HL-60/S4 treated with retinoic acid at 250 ng/mL for 4 days and 3 days (cell line): Measurements from ENCODE around the gene VSIG10.
"Not testable (repeated sequence)": the region's sequence is repeated elsewhere in the genome, so short reads cannot be mapped to it uniquely, and the experiment has no call there.

Experiments
- in situ Hi-C: fragments of 300-500 bp; cut with MboI; formaldehyde crosslinking; loops from 2 replicates; pipeline ENCODE4 v1.7.0; 2022; ENCODE audit warnings: low sequenced_read_pairs

VSIG10 gene

DNA sequence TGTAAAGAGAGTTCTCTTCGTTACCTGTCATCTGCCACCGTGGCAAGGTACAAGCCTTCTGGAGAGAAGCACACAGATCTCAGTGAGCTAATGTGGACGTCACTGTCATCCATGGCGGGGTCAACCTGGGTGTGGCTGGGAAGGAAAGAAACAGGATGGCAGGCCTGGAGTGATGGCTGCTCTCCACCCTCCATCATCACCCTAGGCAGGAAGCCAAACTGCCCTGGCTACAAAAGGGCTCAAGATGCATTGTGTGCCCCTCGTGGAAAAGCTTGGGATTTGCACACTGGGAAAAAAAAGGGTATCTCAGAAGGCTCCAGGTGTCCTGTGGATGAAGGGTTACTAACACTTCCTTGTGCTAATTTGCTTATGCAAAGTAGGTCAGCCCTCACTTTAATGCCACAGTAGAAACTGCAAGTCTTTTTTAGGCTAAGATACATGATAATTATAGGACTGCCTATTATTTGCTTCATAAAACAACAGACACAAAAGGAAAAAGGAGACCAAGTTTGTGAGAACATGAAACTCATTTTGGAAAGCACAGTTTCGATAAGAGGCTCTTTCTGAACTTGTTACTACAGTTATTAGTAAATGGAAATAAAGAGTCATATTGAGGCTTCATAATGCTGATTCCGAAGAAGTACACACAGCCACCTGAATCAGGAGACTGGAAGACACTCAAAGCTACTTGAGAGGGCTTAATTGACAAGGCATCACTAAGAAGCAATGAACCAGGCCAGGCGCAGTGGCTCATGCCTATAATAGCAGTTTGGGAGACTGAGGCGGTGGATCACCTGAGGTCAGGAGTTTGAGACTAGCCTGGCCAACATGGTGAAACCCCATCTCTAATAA, 68.4 kb downstream of the VSIG10 start:
- in situ Hi-C loops = no loop called here

DNA sequence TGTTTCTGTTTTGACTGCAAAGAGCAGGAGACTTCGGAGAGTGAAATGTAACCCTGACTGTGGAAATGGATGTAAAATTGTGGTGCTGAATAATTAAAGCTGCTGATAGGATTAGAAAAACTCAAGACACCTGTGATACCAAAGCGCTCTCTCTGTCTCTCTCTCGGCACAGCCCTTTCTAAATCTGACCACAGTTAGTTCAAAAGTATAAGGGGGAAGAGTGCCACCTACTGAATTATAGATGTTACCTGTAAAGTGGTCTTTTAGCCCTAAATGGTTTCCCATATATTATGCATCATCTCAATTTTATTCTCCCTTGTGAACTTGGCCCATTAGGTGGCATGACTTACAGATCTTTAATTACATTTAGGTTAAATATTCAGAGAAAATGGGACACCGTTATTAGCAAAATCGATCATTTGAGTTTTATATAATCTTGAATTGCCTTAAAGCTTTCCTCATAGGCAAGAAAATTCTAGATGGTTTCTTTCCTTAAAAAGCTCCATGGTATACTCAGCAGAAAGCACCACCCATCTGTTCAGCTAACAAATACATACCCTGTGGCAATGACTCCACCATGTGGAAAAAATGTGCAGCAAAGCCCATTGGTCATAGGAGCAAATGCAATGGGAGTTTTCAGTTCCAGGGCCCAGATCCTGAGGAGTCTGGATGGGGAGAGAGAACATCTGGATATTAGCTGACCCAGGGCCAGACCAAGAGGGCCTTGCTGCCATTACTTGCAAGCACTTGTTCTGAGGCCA, 69.2 kb downstream of the VSIG10 start:
- in situ Hi-C loops = no loop called here

DNA sequence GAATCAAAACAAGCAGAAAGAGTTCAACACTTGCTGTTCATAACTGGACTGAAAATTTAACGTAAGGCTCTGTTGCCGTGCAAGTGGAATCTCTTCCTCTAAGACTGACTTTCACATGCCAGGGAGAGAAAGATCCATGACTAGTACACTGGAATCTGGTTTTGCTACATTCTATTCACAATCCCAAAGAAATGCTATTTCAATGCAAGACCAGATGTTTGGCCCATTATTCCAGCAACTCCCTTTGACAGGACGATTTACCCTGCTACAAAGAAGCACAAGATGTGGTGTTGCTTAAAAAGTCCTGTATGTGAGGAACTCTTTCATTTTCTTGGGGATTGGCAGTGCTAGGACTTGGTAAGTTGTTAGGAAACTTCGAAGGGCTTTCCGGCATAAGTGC, 69.9 kb downstream of the VSIG10 start:
- in situ Hi-C loops = no loop called here

DNA sequence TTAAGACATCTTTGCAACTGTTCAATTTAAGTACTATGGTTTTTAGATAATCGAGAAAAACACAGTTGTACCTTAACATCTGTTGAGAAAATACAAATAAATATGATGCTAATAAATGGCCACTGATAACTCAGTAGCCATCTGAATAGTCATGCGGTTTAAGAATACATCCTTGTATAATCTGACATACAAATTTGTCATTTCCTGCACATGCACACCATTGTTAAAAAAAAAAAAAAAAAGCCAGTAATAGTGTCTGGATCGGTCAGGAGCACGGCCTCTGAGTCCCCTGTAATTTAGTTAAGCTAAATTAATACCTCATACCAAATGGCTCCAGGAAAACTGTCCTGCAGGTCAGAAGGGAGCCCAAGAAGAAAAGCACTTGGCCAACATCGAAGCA, 70.5 kb downstream of the VSIG10 start:
- in situ Hi-C loops = no loop called here

DNA sequence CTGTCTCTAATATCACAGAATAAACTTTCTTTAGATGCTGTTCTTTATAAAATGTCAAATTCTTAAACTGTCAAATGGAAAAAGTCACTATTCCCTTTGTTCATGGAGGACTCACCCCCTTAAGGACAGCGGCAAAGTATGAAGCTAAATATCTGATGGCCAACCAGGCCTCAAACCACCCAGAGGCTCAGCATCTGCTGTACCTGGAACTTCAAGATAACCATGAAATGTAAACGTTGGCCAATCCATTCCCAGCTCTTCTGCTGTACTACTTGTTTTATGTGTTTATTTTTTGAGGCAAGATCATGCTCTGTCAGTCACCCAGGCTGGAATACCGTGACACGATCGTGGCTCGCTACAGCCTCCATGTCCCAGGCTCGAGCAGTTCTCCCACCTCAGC, 71.6 kb downstream of the VSIG10 start:
- in situ Hi-C loops = no loop called here

DNA sequence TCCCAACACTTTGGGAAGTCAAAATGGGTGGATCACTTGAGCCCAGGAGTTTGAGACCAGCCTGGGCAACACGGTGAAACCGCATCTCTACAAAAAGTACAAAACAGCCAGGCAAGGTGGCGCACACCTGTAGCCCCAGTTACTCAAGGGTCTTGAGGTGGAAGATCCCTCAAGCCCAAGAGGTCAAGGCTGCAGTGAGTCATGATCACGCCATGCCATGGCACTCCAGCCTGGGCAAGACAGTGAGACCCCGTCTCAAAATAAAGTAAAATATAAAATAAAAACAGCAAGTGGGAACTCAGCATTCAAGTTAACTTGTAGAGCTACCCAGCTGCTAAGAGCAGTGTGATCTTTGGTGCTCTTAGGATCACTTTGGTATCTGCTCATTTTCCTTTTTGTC, 74.6 kb downstream of the VSIG10 start:
- in situ Hi-C loops = no loop called here

DNA sequence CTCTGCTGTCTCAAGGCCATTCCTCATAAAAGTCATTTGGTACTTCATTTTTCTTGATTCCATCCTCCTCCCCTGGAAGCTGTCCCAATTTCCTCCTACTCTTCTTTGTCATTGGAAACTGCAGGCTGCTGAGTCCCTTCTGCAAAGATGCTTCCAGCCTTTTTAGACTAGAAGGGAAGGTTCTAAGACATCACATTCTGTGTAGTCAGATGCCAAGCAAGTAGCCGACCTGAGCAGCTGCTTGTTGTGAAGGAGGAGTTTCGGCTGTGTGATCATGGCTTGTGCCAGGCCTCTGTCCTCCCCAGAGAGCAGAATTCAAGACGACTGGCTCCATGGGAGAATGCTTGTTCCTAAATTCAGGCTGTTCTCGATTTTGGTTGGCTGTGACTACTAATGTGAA, 78.6 kb downstream of the VSIG10 start:
- in situ Hi-C loops = no loop called here

DNA sequence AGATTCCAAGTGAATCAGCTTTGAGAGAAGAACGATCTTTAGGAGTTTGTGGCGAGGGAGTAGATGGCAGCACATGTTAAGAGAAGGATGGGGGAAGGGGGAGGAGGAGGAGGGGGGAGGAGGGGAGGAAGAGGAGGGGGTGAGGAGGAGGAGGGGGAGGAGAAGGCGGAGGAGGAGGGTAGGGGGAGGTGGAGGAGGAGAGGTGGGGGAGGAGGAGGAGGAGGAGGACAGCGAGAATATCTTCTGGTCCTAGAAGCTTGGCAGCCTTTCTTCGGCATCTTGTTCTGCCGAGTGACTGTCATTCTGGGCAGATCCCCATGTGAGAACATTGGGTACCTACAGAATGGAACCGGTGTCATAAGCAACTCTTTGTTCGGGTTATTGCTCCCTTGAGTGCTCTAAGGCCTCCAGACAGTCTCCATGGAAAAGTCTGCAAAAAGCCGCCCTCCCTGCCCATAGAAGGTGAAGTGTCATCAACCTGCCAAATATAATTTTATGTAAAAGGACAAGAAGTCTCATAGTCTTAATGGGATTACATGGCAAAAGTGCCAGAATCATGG, 80.4 kb downstream of the VSIG10 start:
- in situ Hi-C loops = no loop called here

DNA sequence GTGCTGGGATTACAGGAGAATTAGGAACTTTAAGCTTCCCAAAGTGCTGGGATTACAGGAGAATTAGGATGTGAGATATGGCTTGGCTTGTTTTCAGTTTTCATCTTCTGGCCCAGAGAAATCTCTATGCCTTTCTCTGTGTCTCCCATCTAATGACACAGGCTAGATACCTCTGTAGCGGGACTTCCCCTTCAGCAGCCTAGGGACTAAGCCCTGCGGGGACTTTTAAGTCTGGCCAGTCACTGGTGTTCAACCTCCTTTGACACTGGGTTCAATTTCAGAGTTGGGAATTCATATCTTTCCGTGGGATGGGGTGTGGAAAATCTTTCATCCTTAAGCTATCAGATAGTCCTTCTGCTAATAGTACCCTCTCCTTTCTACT, 81.1 kb downstream of the VSIG10 start:
- in situ Hi-C loops = no loop called here

DNA sequence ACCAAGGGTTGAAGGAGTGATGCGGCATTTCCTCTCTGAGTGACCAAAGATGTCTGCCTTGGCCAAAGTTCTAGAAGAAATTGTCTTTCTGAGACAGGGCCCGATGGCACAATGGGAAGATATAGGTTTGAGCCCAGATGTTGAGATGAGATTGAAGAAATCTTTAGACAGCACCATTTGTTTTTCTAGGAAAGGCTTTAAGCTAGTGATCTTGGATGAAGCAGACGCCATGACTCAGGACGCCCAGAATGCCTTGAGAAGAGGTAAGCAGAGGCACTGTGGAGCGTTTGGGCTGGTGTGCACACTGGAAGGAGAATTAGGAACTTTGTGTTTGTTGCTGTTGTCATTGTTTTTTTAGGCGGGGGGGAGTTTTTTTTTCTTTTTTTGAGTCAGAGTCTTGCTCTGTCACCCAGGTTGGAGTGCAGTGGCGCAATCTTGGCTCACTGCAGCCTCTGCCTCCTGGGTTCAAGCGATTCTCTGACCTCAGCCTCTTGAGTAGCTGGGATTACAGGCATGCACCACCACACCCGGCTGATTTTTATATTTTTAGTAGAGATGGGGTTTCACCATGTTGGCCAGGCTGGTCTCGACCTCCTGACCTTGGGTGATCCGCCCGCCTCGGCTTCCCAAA, 81.6 kb downstream of the VSIG10 start:
- in situ Hi-C loops = not testable (repeated sequence)

DNA sequence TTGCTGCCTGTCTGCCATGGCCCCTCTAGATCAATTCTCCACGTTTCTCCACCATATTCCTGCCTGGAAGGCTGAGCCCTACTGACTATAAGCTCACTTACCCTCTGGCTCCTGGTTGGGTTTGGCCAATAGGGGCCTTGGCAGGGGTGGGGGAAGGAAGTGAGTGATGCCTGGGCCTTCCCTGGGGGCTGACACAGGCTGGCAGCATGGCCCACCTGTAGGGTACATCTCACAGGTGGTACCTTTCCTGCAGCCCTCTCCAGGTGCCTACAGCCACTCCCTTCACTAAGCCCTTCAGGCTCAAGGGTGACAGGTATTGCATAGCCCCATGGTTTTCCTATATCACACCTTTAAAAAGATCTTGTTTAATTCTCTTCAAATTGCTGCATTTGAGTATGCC, 83.8 kb downstream of the VSIG10 start:
- in situ Hi-C loops = no loop called here

DNA sequence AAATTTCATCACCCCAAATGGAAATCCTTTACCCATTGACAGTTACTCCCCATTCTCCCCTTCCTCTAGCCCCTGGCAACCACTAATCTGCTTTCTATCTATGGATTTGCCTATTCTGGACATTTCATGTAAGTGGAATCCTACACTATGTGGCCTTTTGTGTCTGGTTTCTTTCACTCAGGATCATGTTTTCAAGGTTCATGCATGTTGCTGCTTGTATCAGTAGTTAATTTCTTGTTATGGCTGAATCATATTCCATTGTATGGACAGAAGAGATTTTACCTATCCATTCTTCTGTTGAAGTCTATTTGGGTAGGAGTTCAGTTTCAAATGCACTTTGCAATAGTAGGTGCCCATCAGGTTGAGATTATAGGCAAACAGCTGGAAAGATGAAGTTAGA, 85.9 kb downstream of the VSIG10 start:
- in situ Hi-C loops = no loop called here

DNA sequence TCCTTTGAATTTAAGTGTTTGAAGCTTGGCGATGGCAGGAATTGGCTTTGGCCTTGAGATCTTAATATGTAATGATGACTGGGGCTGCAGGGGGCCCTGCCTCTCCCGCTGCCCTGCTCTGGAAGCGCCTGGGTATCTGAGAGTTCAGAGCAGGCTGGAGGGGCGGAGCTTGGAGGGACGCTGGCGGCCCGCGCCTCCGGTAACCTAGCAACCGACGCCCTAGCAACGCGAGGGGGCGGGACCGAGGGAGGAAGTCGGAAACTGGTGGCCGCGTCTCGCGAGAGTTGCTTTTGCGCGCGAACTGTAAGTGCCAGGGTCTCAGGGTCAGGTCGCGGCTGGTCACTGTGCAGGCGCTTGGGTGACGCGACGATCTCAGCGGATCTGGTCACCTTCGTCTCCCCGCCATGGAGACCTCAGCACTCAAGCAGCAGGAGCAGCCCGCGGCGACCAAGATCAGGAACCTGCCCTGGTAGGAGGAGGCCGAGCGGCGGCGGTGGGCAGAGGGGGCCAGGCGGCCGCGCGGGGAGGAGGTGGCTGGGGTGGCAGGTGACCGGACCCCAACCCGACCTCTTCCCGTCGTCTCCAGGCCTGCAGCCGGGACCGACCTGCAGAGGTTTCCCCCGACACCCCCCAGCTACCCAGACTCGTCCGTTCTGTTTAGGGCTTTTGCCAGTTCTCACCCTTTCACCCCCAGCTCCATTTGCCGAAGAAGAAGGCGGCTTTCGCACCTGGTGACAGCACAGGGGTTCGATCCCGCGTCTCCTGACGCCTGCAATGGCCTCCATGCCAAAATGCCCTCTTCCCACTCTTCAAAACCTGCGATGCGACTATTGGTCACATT, 87.2 kb downstream of the VSIG10 start, which contains the start of gene RFC5:
RFC5 (plus strand) TSS at position 280 of the 841 bp plus-strand sequence; CDS start at position 405, 125 bp downstream.
- in situ Hi-C loops = no loop called here

DNA sequence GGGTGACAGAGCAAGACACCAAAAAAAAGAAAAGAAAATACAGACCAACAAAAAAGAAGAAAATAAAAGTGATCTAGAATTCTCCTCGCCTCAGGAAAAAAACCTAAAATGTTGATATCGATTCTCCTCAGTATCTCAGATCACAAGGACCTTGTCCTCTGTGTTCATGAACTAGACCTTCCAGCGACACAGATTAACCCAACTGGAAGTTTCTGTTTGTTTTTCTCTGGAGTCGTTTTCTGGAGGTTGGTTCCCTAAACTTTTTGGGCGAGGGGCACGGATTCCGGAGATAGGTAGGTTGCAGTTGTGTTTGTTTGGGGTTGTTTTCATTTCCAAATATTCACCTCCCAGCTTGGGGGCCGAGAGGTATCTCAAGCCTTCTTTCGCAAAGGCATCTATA, 87.9 kb downstream of the VSIG10 start:
- in situ Hi-C loops = no loop called here

DNA sequence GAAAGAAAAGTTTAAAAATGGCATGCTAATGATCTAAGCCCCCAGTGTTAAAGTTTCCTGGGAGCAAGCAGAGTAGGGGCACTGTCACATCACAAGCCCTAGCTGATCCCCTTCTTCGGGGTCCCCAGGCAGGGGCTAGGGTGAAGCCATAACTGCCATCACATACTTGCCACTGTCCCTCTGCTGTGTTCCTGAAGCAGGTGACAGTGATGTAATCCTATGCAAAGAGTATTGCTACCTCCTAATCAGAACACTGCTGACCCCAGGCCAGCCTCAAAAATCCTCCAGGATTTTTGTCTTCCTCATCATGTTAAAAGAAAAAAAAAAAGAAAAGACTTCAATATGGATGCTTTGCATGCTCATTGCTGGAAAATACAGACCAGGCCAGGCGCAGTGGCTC, 88.5 kb downstream of the VSIG10 start:
- in situ Hi-C loops = no loop called here
